Prostate gland (tissue), 2 donors: ENCODE results near the gene SSR4.

ENCODE experiments used
- CTCF ChIP-seq, 4 experiments: fragments of 200-600 bp in 2 of 4; fragments of 450-650 bp in 2 of 4; sonication (generic) in 2 of 4; IDR thresholded peaks; 1 replicate in 3 of 4; 2 replicates in 1 of 4; pipeline ENCODE4 v1.5.1; 2016 to 2019; ENCODE audit warnings: antibody characterized with exemption in 4 of 4, mild to moderate bottlenecking in 2 of 4, moderate library complexity in 2 of 4
- POLR2A ChIP-seq: fragments of 450-650 bp; IDR thresholded peaks from one replicate; pipeline ENCODE4 v1.6.1; 2016; ENCODE audit warnings: antibody characterized with exemption, mild to moderate bottlenecking
- POLR2AphosphoS5 ChIP-seq: sonication (generic); formaldehyde crosslinking; IDR thresholded peaks from one replicate; pipeline ENCODE4 v1.6.1; 2017; ENCODE audit warnings: antibody characterized with exemption

DNA sequence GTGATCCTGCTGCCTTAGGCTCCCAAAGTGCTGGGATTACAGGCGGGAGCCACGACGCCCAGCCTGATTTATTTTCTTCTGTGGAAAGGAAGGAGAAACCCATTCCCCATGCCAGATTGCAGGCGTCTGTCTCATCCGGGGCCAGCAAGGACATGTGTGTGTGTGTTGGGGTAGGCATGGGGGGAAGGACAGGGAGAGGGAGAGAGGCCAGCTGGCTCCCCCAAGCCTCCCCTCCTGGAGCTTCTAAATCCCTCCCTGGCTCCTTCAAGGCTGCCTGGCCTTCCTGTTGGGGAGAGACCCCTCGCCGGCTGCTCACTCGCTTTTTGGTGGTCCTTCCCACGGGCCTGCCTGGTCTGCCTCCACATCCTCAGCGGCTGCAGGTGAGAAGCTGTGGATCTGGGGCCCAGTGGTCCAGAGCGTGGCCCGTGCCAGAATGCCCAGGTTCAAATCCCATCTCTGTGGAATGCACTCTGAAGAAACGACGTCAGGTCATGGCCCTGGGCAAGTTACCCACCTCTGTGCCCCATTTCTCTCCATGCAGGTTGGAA is 31.8 kb upstream of the SSR4 start:
- TF ChIP-seq CTCF (IDR thresholded peaks at IDR 0.05) (no peak), POLR2AphosphoS5 (no peak), POLR2A (no peak)
